ENCODE results near the gene ELFN1. TPM values are rescaled to one million over a fixed set of nuclear protein-coding genes. Genes with fewer than 3 reads are reported as not detected.

Gene ELFN1
- polyA plus RNA-seq, 3 donors = 10.0 to 17.9 (median 14.8) TPM

DNA sequence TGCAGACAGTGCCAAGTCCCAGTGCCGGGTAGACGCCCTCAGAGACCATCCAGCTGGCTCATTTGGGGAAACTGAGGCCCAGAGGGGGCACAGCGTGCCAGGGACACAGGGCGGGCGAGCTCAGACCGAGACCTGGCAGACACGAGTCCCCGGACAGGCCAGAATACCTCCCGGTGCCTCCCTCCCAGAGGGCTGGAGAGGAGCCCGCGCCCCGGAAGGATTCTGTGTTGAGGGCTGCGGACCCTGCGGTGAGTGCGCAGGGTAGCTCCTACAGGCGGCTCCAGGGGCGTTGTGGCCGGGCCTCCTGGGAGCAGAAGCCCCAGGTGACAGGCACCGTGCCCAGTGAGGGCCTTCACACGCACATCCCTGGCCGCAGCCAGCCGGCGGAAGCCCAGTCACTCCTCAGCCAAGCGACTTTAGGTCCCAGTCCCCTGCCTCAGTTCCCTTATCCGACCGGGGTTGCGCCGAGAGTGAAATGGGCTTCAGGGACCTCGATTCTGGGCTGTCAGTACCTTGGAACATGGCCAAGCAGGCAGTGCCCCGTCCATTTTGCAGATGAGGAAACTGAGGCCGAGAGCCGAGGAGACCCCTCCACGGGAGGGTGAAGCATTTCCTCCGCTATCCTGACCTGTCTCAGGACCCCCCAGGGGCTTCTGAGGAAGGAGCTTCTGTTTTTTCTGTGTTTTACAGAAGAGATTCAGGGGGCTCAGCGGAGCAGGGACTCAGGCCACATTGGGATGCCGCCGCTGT lies 73.6 kb downstream of the ELFN1 start:
- DNase-seq (ENCODE audit: extremely low read depth in 1 of 11, low read depth in 9 of 11, low spot score in 4 of 11) = no peak

GRCh38 chr7:1744296-1745017 lies 74.4 kb downstream of the ELFN1 start:
- DNase-seq (ENCODE audit: extremely low read depth in 1 of 11, low read depth in 9 of 11, low spot score in 4 of 11) = no peak

- DNase-seq (ENCODE audit: extremely low read depth in 1 of 11, low read depth in 9 of 11, low spot score in 4 of 11) = no peak
Measured at GRCh38 chr7:1745018-1745532, 75.0 kb downstream of the ELFN1 start.

DNA sequence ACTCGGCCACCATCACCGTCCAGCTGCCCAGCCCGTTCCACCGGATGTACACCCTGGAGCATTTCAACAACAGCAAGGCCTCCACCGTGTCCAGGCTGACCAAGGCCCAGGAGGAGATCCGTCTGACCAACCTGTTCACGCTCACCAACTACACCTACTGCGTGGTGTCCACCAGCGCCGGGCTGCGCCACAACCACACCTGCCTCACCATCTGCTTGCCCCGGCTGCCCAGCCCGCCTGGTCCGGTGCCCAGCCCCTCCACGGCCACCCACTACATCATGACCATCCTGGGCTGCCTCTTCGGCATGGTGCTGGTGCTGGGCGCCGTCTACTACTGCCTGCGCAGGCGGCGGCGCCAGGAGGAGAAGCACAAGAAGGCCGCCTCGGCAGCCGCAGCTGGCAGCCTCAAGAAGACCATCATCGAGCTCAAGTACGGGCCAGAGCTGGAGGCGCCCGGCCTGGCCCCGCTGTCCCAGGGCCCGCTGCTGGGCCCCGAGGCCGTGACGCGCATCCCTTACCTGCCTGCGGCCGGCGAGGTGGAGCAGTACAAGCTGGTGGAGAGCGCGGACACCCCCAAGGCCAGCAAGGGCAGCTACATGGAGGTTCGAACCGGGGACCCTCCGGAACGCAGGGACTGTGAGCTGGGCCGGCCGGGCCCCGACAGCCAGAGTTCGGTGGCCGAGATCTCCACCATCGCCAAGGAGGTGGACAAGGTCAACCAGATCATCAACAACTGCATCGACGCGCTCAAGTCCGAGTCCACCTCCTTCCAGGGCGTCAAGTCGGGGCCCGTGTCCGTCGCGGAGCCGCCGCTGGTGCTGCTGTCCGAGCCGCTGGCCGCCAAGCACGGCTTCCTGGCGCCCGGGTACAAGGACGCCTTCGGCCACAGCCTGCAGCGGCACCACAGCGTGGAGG lies 75.8 kb downstream of the ELFN1 start:
- no peak for DNase-seq (ENCODE audit: extremely low read depth in 1 of 11, low read depth in 9 of 11, low spot score in 4 of 11)

GRCh38 chr7:1746491-1746975 lies 76.5 kb downstream of the ELFN1 start:
- DNase-seq (ENCODE audit: extremely low read depth in 1 of 11, low read depth in 9 of 11, low spot score in 4 of 11) = no peak

DNA sequence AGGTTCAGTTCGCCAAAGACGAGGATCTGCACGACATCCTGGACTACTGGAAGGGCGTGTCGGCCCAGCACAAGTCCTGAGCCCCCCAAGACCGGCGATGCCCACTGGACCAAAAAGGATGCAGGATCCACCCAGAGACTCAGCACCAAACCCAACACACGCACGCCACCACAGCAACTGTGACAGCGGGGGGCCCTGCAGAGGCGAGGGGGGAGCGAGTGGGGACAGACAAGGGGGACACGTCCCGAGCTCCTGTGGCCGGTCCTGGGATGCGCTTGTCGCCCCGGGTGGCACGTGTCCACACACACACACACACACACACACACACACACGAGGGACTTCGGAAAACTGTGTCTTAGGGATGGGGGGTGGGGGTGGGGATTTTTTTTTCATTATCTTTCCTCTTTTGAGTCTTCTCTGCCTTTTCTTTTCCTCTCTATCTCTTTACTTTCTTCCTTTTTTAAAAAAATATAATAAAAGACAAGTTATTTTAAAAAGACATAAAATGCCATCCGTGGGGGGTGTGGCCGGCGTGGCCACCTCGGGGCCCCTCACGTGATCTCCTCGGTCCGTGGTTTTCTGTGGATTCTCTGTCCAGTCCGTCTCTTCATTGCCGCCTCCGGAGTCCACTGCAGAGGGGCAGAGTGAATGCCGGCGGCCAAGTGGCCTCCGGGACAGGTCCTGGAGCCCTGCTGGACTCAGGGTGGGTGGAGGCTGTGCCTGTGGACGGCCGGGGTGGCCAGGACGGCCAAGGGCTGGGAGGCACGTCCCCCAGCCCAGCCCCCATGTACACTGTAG lies 77.1 kb downstream of the ELFN1 start:
- DNase-seq (ENCODE audit: extremely low read depth in 1 of 11, low read depth in 9 of 11, low spot score in 4 of 11) = no peak

- no peak for DNase-seq (ENCODE audit: extremely low read depth in 1 of 11, low read depth in 9 of 11, low spot score in 4 of 11)
Measured at GRCh38 chr7:1748076-1748838, 78.2 kb downstream of the ELFN1 start.

GRCh38 chr7:1748839-1749173 lies 78.7 kb downstream of the ELFN1 start:
- DNase-seq (ENCODE audit: extremely low read depth in 1 of 11, low read depth in 9 of 11, low spot score in 4 of 11) = no peak

GRCh38 chr7:1749351-1749863 lies 79.3 kb downstream of the ELFN1 start:
- no peak for DNase-seq (ENCODE audit: extremely low read depth in 1 of 11, low read depth in 9 of 11, low spot score in 4 of 11)

DNA sequence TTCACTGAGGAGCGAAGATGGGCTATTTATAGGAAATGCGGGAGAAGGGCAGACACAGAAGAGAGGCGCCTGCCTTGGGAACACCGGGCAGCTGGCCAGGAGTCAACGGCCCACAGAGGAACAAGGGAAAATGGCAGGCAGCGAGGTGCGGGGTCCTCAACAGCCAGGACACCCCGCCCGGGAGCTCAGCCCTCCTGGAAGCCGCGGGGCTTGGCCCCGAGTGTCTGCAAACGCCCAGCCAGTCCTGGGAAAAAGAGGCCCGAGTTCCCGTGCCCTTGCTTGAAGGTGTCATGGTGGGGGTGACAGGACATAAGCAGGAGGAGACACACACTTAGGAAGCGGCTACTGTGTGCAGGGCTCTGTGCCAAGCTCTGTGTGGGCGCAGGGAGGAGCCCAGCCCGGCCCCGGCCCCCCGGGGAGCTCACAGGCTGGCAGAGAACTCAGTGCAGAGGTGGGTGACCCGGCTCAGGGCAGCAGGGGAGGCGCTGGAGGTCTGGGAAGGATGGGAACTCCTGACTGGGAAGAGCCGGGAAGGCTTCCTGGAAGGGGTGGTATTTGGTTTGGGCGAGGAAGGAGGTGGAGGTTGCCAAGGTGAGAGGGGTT lies 79.9 kb downstream of the ELFN1 start:
- no peak for DNase-seq (ENCODE audit: extremely low read depth in 1 of 11, low read depth in 9 of 11, low spot score in 4 of 11)

GRCh38 chr7:1750541-1751021 lies 80.5 kb downstream of the ELFN1 start:
- DNase-seq (ENCODE audit: extremely low read depth in 1 of 11, low read depth in 9 of 11, low spot score in 4 of 11) = no peak

DNA sequence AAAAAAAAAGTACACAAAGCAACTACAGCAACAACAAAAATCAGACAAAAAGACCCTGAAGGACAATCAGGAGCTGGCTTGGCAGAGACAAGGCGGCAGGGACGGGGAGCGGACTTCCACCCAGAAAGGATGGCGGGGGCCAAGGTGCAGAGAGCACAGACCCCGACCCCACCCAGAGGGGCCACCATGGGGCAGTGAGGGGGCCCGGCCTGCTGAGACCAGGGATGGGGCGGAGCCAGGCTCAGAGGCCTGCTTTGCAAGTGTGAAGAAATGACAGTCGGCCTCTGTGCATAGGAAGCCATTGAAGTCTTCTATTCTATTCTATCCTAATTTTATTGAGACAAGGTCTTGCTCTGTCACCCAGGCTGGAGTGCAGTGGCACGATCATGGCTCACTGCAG lies 82.0 kb downstream of the ELFN1 start:
- no peak for DNase-seq (ENCODE audit: extremely low read depth in 1 of 11, low read depth in 9 of 11, low spot score in 4 of 11)

DNA sequence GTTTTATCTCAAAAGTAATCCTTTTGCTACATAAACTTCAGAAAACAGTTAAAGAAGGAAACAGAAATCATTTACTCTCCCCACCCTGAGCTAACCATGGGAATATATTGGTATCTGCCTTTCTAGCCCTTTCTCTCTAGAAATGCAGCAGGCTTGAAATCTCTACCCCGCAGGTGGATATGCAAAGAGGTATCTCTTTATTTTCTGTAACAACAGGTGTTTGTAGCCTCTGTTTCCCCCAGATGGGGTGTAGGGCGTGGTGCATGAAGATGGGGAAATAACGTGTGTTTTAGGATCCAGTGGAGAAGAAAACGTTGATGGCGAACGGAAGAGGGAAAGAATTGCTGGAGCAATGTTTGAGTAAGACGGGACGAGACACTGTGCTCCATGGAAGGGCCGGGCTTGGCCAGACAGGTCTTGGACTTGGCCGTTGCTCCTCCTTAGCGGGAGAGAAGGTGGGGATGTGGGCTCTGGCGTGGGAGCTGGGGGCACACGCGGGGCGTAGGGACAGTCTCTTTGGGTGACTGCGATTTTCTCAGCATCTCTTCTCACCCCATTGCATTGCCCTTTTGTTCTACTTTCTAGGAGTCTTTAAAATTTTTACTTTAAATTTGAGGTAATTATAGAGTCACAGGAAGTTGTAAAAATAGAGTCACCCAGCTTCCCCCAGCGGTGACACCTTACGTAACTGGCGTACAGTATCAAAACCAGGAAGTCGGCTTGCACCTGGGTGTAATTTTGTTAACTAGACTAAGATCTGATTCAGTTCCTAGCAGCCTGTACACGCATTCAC lies 82.9 kb downstream of the ELFN1 start:
- no peak for DNase-seq (ENCODE audit: extremely low read depth in 1 of 11, low read depth in 9 of 11, low spot score in 4 of 11)

DNA sequence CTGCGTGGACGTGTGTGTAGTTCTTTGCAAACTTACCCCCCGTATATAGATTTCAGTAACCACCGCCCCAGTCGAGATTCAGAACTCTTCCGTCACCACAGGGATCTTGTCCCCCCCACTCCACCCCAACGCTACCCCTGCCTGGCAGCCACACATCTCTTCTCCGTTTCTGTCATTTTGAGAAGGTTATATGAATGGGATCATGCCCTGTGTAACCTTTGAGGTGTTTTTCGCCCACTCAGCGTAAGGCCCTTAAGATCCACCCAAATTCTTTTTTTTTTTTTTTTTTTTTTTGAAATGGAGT lies 83.4 kb downstream of the ELFN1 start:
- DNase-seq (ENCODE audit: extremely low read depth in 1 of 11, low read depth in 9 of 11, low spot score in 4 of 11) = no peak

- no peak for DNase-seq (ENCODE audit: extremely low read depth in 1 of 11, low read depth in 9 of 11, low spot score in 4 of 11)
Measured at GRCh38 chr7:1754345-1754908, 84.3 kb downstream of the ELFN1 start.
